Pancreas (tissue), 10 donors: ENCODE measurements around the gene SURF1. TPM values are rescaled to one million over a fixed set of nuclear protein-coding genes. Genes with fewer than 3 reads are reported as not detected.
"Not testable (repeated sequence)": the region's sequence is repeated elsewhere in the genome, so short reads cannot be mapped to it uniquely, and the experiment has no call there.

ENCODE experiments used
- ATAC-seq, 4 donors: fragments of 200-7000 bp; cut with Tn5 transposase; one replicate each; pipeline versions ENCODE4 v1.8.0 to v1.9.1; 2020; ENCODE audit warnings: mild to moderate bottlenecking in 4 of 4, moderate library complexity in 4 of 4
- DNase-seq, 6 donors: peaks; one replicate each; pipeline ENCODE4 v3.0.0-alpha.2; 2020
- FAIRE-seq: peaks from 2 replicates; lab custom pipeline; 2012; peaks lifted over from hg19 to GRCh38; lab: Jason Lieb, UNC
- H3K27ac ChIP-seq, 4 donors: fragments of 200-600 bp; sonication (generic); 1 replicate in 3 of 4; 2 replicates in 1 of 4; pipeline versions ENCODE4 v1.5.0 to v1.8.0; 2020
- H3K27me3 ChIP-seq, 4 donors: fragments of 200-600 bp; one replicate each; pipeline ENCODE4 v1.8.0; 2021
- H3K36me3 ChIP-seq, 3 donors: fragments of 200-600 bp; sonication (generic) in 1 of 3; one replicate each; pipeline versions ENCODE4 v1.5.0 to v1.8.0; 2020 to 2021
- H3K4me1 ChIP-seq, 3 donors: fragments of 200-600 bp; one replicate each; pipeline ENCODE4 v1.8.0; 2021
- H3K4me3 ChIP-seq, 4 donors: fragments of 200-600 bp; sonication (generic) in 2 of 4; one replicate each; pipeline versions ENCODE4 v1.5.0 to v1.8.0; 2020 to 2021
- H3K9me3 ChIP-seq, 4 donors: fragments of 200-600 bp; one replicate each; pipeline ENCODE4 v1.8.0; 2021
- WGBS, 2 donors: extraction: QIAGEN DNeasy Blood & Tissue Kit; methylation state at CpG; one replicate each; pipeline ENCODE4 v1.1.7; 2013; 5-methylcytosine and 5-hydroxymethylcytosine counted together
- intact Hi-C, 3 donors: fragments of 100-400 bp; cut with DNase I; formaldehyde crosslinking; loops; one replicate each; pipeline versions ENCODE4 v1.11.1 to v1.14.2; 2022
- polyA plus RNA-seq, 2 donors: library from polyadenylated mRNA; stranded (reverse); fragments of 200-250 nt; gene quantifications; one replicate each; pipeline ENCODE4 v1.2.3, GENCODE V29; 2013
- total RNA-seq, 6 donors: library from RNA; stranded (reverse); fragmentation: NEBNext Ultra II Directional in 4 of 6; extraction: Animal tissue kit (Norgen Biotek cat#: 25700) in 4 of 6; gene quantifications; one replicate each; pipeline versions ENCODE4 v1.2.1 to v1.2.4, GENCODE V29; 2021 to 2023
- TF ChIP-seq, protein P1 (sequence below), 4 donors: fragments of 200-600 bp; sonication (generic) in 3 of 4; IDR thresholded peaks; one replicate each; pipeline versions ENCODE4 v1.5.0 to v1.8.0; 2021; ENCODE audit warnings: antibody characterized with exemption in 4 of 4
- donor health status: healthy with polysubstance abuse.
- donor health status: DM: no; HTN: no; CAD: no; lungs with moderate emphysema.
- donor health status: DM: no; HTN: no; CAD: no.
- donor health status: control.
- donor health status: control.
- donor health status: Bipolar disorder and iron deficiency.
- donor health status: DM: yes; HTN: yes; CAD: no.
- donor health status: DM: no; HTN: no; CAD: no.
- donor health status: DM: no; HTN: no; CAD: no.
- donor health status: DM: yes; HTN: yes; CAD: no.

Gene SURF1
- total and polyA plus RNA-seq, 8 donors = 33.6 to 73.9 (median 39.8) TPM

DNA sequence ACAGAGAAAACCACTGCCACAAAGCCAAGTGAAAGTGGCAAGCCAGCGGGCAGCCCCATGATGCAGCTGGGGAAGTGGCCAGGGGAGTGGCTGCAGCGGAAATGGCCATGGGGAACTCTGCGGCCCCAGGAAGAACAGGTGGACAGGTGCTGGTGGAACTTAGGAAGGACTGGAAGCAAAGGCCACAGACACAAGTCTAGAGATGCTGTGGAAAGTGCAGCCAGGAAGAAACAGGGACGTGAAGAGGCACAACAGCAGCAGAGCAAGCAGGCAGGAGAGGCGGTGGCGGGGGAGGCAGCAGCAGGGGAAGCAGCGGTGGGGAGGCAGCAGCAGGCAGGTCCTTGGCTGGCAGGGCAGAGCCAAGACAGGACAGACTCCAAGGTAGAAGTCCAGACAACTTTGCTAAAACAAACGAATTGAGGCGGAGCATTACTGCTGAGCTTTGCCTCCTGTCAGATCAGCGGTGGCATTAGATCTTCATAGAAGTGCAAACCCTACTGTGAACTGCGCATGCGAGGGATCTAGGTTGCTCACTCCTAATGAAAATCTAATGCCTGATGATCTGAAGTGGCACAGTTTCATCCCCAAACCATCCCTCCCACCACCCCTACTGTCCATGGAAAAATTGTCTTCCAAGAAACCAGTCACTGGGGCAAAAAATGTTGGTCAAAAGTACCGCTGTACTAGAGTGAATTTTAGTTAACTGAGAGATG is 32.1 kb downstream of the SURF1 start:
- H3K27me3 ChIP-seq = no peaks in the 10 kb centered on the region
- no peak overlapping the region for H3K27ac ChIP-seq
- TF ChIP-seq, protein P1, sequence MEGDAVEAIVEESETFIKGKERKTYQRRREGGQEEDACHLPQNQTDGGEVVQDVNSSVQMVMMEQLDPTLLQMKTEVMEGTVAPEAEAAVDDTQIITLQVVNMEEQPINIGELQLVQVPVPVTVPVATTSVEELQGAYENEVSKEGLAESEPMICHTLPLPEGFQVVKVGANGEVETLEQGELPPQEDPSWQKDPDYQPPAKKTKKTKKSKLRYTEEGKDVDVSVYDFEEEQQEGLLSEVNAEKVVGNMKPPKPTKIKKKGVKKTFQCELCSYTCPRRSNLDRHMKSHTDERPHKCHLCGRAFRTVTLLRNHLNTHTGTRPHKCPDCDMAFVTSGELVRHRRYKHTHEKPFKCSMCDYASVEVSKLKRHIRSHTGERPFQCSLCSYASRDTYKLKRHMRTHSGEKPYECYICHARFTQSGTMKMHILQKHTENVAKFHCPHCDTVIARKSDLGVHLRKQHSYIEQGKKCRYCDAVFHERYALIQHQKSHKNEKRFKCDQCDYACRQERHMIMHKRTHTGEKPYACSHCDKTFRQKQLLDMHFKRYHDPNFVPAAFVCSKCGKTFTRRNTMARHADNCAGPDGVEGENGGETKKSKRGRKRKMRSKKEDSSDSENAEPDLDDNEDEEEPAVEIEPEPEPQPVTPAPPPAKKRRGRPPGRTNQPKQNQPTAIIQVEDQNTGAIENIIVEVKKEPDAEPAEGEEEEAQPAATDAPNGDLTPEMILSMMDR (IDR thresholded peaks at IDR 0.05) = no peak
- no peaks in the 10 kb centered on the region for H3K9me3 ChIP-seq
- DNase-seq (no peak), FAIRE-seq (no peak), ATAC-seq (no peak)
- no peaks in the 10 kb centered on the region for H3K4me1 ChIP-seq
- H3K36me3 ChIP-seq = no peaks in the 10 kb centered on the region
- 79 to 82% methylated on average over 13 of the region's 13 CpGs for WGBS, 2 donors
- no peak overlapping the region for H3K4me3 ChIP-seq
- intact Hi-C loops = no loop called here

DNA sequence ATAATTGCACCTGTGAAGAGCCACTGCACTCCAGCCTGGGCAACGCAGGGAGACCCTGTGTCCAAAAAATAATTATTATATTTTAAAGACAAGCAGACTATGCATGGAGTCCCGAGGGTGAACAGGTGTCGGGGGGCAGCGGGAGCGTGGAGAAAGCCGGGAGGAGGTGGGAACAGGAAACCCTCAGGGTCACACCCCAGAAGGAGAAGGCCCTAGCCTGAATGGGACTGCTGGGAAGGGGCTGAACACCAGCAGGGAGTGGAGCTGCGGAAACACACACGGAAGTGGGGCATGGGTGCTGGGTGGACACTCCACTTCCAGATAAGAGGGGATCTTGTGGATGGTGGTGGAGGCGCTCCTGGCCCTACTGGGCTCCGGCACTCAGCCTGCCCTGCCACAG is 33.1 kb downstream of the SURF1 start:
- TF ChIP-seq, protein P1 (IDR thresholded peaks at IDR 0.05) = no peak
- intact Hi-C loops = no loop called here
- WGBS, 2 donors = 76 to 80% methylated on average over 10 of the region's 10 CpGs
- H3K9me3 ChIP-seq = no peaks in the 10 kb centered on the region
- no peak overlapping the region for H3K4me3 ChIP-seq
- no peaks in the 10 kb centered on the region for H3K4me1 ChIP-seq
- H3K27me3 ChIP-seq = no peaks in the 10 kb centered on the region
- H3K27ac ChIP-seq = no peak overlapping the region
- H3K36me3 ChIP-seq = no peaks in the 10 kb centered on the region
- DNase-seq (no peak), FAIRE-seq (no peak), ATAC-seq (no peak)

DNA sequence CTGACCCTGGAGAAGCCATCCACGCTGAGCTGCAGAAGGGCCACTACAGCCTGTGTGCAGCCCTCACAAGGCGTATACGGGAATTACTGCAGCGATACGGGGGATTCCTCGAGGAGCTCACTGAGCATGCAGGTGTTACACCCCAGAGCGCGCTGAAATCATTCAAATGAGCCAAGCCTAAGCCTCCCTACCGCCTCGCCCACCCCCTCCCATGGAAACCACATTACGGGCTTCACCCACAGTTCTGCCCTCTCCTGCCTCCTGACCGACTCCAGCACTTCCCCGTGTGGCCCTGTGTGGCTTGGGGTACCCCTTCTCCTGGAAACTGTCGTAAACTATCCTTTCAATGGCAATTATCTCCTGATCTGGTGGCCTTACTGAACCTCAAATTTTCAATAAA is 33.6 kb downstream of the SURF1 start:
- Histone ChIP-seq H3K36me3 (no peaks in the 10 kb centered on the region), H3K4me3 (no peak overlapping the region), H3K27ac (no peak overlapping the region), H3K9me3 (no peaks in the 10 kb centered on the region), H3K4me1 (no peaks in the 10 kb centered on the region), H3K27me3 (no peaks in the 10 kb centered on the region)
- TF ChIP-seq, protein P1 (IDR thresholded peaks at IDR 0.05) = no peak
- no peak for ATAC-seq
- FAIRE-seq = no peak
- intact Hi-C loops = no loop called here
- no peak for DNase-seq
- 70 to 82% methylated on average over 14 of the region's 14 CpGs for WGBS, 2 donors

DNA sequence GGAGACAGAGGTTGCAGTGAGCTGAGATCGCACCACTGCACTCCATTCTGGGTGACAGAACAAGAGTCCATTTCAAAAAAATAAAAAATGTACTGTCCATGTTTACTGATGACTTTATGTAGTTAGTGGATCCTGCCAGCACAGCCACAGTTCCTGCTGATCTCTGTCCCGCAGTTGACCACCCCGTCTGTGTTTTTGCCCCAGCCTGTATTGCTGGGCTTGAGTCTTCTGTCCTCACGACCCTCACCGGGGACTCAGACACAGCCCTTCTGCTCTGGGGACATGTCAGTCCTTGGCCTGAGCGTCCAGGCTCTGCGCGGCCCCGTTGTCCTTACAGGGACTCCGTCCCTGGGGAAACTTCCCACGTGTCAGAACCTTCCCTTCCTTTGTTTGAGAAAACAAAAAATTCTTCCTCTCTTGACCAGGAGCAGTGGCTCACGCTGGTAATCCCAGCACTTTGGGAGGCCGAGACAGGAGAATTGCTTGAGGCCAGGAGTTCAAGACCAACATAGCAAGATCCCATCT is 34.8 kb downstream of the SURF1 start:
- WGBS, 2 donors = 72 to 79% methylated on average over 13 of the region's 13 CpGs
- H3K4me3 ChIP-seq = no peak overlapping the region
- no peaks in the 10 kb centered on the region for H3K36me3 ChIP-seq
- no peaks in the 10 kb centered on the region for H3K4me1 ChIP-seq
- FAIRE-seq = no peak
- H3K27me3 ChIP-seq = no peaks in the 10 kb centered on the region
- intact Hi-C loops = no loop called here
- ATAC-seq = no peak
- H3K27ac ChIP-seq = no peak overlapping the region
- no peak for DNase-seq
- TF ChIP-seq, protein P1 (IDR thresholded peaks at IDR 0.05) = no peak
- no peaks in the 10 kb centered on the region for H3K9me3 ChIP-seq

DNA sequence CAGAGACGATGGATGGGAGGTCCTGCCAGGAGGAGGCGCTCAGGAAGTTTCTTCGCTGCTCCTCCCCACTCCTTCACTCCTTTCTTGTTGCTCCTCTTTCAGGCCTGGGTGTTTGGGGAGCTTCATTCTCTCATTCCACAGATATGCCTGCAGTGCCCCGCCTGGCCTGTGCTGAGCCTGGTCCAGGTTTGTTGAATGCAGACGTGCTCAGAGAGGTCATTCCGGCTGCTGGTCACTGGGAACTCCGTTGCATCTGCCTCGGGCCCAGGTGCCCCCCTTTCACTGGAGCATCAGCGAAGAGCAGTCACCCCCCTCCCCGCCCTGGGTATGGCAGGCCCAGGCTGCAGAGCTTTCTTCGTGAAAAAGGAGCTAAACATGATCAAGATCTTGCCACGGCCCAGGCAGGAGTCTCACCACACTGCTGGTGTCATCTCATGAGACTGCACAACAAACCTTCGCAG is 35.8 kb downstream of the SURF1 start:
- no peaks in the 10 kb centered on the region for H3K9me3 ChIP-seq
- intact Hi-C loops = no loop called here
- 76 to 78% methylated on average over 13 of the region's 13 CpGs for WGBS, 2 donors
- no peak for DNase-seq
- H3K36me3 ChIP-seq = no peaks in the 10 kb centered on the region
- no peak overlapping the region for H3K27ac ChIP-seq
- TF ChIP-seq, protein P1 (IDR thresholded peaks at IDR 0.05) = no peak
- no peaks in the 10 kb centered on the region for H3K27me3 ChIP-seq
- H3K4me1 ChIP-seq = no peaks in the 10 kb centered on the region
- no peak for FAIRE-seq
- ATAC-seq = no peak
- H3K4me3 ChIP-seq = no peak overlapping the region

DNA sequence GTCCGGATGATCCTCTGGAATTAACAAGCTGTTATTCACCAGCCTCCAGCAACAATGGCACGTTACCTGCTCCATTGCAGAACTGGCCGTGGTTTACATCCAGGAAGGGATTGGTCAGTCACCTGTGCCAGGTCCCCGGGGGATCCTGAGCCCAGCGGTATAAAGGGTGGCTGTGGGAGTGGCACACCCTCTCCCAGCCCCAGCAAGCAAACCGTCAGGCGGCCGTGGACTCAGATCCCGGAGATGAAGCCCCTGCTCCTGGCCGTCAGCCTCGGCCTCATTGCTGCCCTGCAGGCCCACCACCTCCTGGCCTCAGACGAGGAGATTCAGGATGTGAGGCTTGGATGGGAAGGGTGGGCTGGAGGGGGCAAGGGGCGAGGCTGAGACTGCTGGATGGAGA is 38.7 kb downstream of the SURF1 start:
- H3K4me3 ChIP-seq, intact Hi-C loops, H3K4me1 ChIP-seq, FAIRE-seq, ATAC-seq, H3K9me3 ChIP-seq, H3K36me3 ChIP-seq, H3K27ac ChIP-seq, H3K27me3 ChIP-seq, DNase-seq: not testable (repeated sequence)
- WGBS, 2 donors = 66 to 69% methylated on average over 13 of the region's 13 CpGs
